ENCODE measurements around the gene TRIM25. TPM values are rescaled to one million over a fixed set of nuclear protein-coding genes. Genes with fewer than 3 reads are reported as not detected.

The TRIM25 gene
- total RNA-seq, 3 donors from 2014 or later (not counting 1 experiment from before 2014, with no cell fraction given): 50.4 to 100 (median 74.5) TPM

- H3K27me3 Mint-ChIP-seq (ENCODE audit: low read depth in 2 of 2): no peaks in the 10 kb centered on the region
- Histone ChIP-seq H3K9me3 (ENCODE audit: control insufficient read depth, insufficient read depth, low read length) (no peaks in the 10 kb centered on the region), H3K27me3 (ENCODE audit: control insufficient read depth, insufficient read depth, low read length) (no peaks in the 10 kb centered on the region), H3K36me3 (ENCODE audit: control insufficient read depth, insufficient read depth, low read length) (no peaks in the 10 kb centered on the region), H3K4me3 (ENCODE audit: low read length) (no peak overlapping the region), H3K27ac (ENCODE audit: low read length) (no peak overlapping the region), H3K4me1 (ENCODE audit: control insufficient read depth, insufficient read depth, low read length) (peaks cover 3% of the 10 kb centered on the region)
- no peak overlapping the region for H3K4me3 Mint-ChIP-seq
- H3K9me3 Mint-ChIP-seq: no peaks in the 10 kb centered on the region
- ATAC-seq (no peak), DNase-seq (no peak)
- intact Hi-C loops (cut with micrococcal nuclease): no loop called here
- WGBS (ENCODE audit: insufficient coverage): 94% methylated on average over 7 of the region's 7 CpGs
- H3K4me1 Mint-ChIP-seq: no peaks in the 10 kb centered on the region
- H3K36me3 Mint-ChIP-seq: no peaks in the 10 kb centered on the region
- TF ChIP-seq CTCF (IDR thresholded peaks at IDR 0.05): no peak
- no peak overlapping the region for H3K27ac Mint-ChIP-seq
These were observed 34.6 kb downstream of the TRIM25 start for GRCh38 chr17:56879280-56879679.

- Histone ChIP-seq H3K4me1 (ENCODE audit: control insufficient read depth, insufficient read depth, low read length) (peaks cover 3% of the 10 kb centered on the region), H3K27me3 (ENCODE audit: control insufficient read depth, insufficient read depth, low read length) (no peaks in the 10 kb centered on the region), H3K4me3 (ENCODE audit: low read length) (no peak overlapping the region), H3K36me3 (ENCODE audit: control insufficient read depth, insufficient read depth, low read length) (no peaks in the 10 kb centered on the region), H3K27ac (ENCODE audit: low read length) (no peak overlapping the region), H3K9me3 (ENCODE audit: control insufficient read depth, insufficient read depth, low read length) (no peaks in the 10 kb centered on the region)
- no peak overlapping the region for H3K27ac Mint-ChIP-seq
- no peak overlapping the region for H3K4me3 Mint-ChIP-seq
- no peaks in the 10 kb centered on the region for H3K9me3 Mint-ChIP-seq
- peaks cover 0 to 3% of the 10 kb centered on the region in 2 donors for H3K27me3 Mint-ChIP-seq (ENCODE audit: low read depth in 2 of 2)
- intact Hi-C loops (cut with micrococcal nuclease): no loop called here
- H3K4me1 Mint-ChIP-seq: no peaks in the 10 kb centered on the region
- no peak for ATAC-seq
- no peak for TF ChIP-seq CTCF (IDR thresholded peaks at IDR 0.05)
- no peak for DNase-seq
- no peaks in the 10 kb centered on the region for H3K36me3 Mint-ChIP-seq
- 86% methylated on average over 3 of the region's 7 CpGs for WGBS (ENCODE audit: insufficient coverage)
These were observed 37.1 kb downstream of the TRIM25 start for GRCh38 chr17:56876766-56877179.

- H3K4me3 Mint-ChIP-seq: no peak overlapping the region
- H3K36me3 Mint-ChIP-seq: no peaks in the 10 kb centered on the region
- Histone ChIP-seq H3K4me1 (ENCODE audit: control insufficient read depth, insufficient read depth, low read length) (no peaks in the 10 kb centered on the region), H3K9me3 (ENCODE audit: control insufficient read depth, insufficient read depth, low read length) (no peaks in the 10 kb centered on the region), H3K36me3 (ENCODE audit: control insufficient read depth, insufficient read depth, low read length) (no peaks in the 10 kb centered on the region), H3K27ac (ENCODE audit: low read length) (no peak overlapping the region), H3K4me3 (ENCODE audit: low read length) (no peak overlapping the region), H3K27me3 (ENCODE audit: control insufficient read depth, insufficient read depth, low read length) (no peaks in the 10 kb centered on the region)
- H3K27me3 Mint-ChIP-seq (ENCODE audit: low read depth in 2 of 2): peaks cover 0 to 3% of the 10 kb centered on the region in 2 donors
- peak in 2 of 3 donors; percentile 52 to 53 for ATAC-seq
- no peak for TF ChIP-seq CTCF (IDR thresholded peaks at IDR 0.05)
- intact Hi-C loops (cut with micrococcal nuclease): no loop called here
- no peak for DNase-seq
- WGBS (ENCODE audit: insufficient coverage): 58% methylated on average over 4 of the region's 4 CpGs
- no peaks in the 10 kb centered on the region for H3K9me3 Mint-ChIP-seq
- no peaks in the 10 kb centered on the region for H3K4me1 Mint-ChIP-seq
- H3K27ac Mint-ChIP-seq: no peak overlapping the region
These were observed 43.7 kb downstream of the TRIM25 start for GRCh38 chr17:56870081-56870651.

GRCh38 chr17:56868716-56869115 is 45.1 kb downstream of the TRIM25 start:
- Histone ChIP-seq H3K9me3 (ENCODE audit: control insufficient read depth, insufficient read depth, low read length) (no peaks in the 10 kb centered on the region), H3K4me1 (ENCODE audit: control insufficient read depth, insufficient read depth, low read length) (no peaks in the 10 kb centered on the region), H3K27ac (ENCODE audit: low read length) (no peak overlapping the region), H3K27me3 (ENCODE audit: control insufficient read depth, insufficient read depth, low read length) (no peaks in the 10 kb centered on the region), H3K36me3 (ENCODE audit: control insufficient read depth, insufficient read depth, low read length) (peaks cover 8% of the 10 kb centered on the region), H3K4me3 (ENCODE audit: low read length) (no peak overlapping the region)
- H3K4me1 Mint-ChIP-seq: no peaks in the 10 kb centered on the region
- no peak for TF ChIP-seq CTCF (IDR thresholded peaks at IDR 0.05)
- no peak for DNase-seq
- intact Hi-C loops (cut with micrococcal nuclease): no loop called here
- no peak for ATAC-seq
- no peak overlapping the region for H3K27ac Mint-ChIP-seq
- 99% methylated on average over 3 of the region's 3 CpGs for WGBS (ENCODE audit: insufficient coverage)
- no peaks in the 10 kb centered on the region for H3K36me3 Mint-ChIP-seq
- H3K4me3 Mint-ChIP-seq: no peak overlapping the region
- H3K27me3 Mint-ChIP-seq (ENCODE audit: low read depth in 2 of 2): no peaks in the 10 kb centered on the region
- H3K9me3 Mint-ChIP-seq: no peaks in the 10 kb centered on the region
